GM12878 (cell line): ENCODE data around the gene RCOR1. TPM values are rescaled to one million over a fixed set of nuclear protein-coding genes. Genes with fewer than 3 reads are reported as not detected.

Experiments used
- ATAC-seq: fragments of 200-7000 bp; cut with Tn5 transposase; 3 replicates; pipeline ENCODE4 v1.9.1; 2020; ENCODE audit warnings: mild to moderate bottlenecking, moderate library complexity
- BruUV-seq: library from RNA; stranded (reverse); fragments of 400-500 nt; replicated peaks from 2 replicates; lab custom pipeline; 2021; lab: Mats Ljungman, UMichigan
- CTCF ChIA-PET: fragments of 300-600 bp; sonication (Branson Sonifier 250); formaldehyde crosslinking; extraction: SDS; loops from one replicate; lab custom pipeline; 2021; ENCODE audit warnings: inconsistent platforms; lab: Yijun Ruan, JAX
- POLR2A ChIA-PET: fragments of 350-600 bp; formaldehyde crosslinking; extraction: SDS; loops from one replicate; lab custom pipeline; 2021; ENCODE audit warnings: inconsistent platforms; lab: Charles Lee
- RAD21 ChIA-PET: fragments of 300-600 bp; sonication (Branson Sonifier 250); formaldehyde crosslinking; loops from one replicate; lab custom pipeline; 2023; ENCODE audit warnings: antibody characterized with exemption; ENCODE audit not compliant: unreplicated experiment; lab: Charles Lee
- SMC1A ChIA-PET: fragments of 300-600 bp; sonication (Branson Sonifier 250); formaldehyde crosslinking; loops from one replicate; lab custom pipeline; 2023; ENCODE audit not compliant: unreplicated experiment, uncharacterized antibody; lab: Charles Lee
- DNase-seq: peaks from one replicate; pipeline ENCODE4 v3.0.0-alpha.2; 2011; ENCODE audit warnings: low read depth, low spot score
- FAIRE-seq: peaks from 3 replicates; lab custom pipeline; 2011; peaks lifted over from hg19 to GRCh38; lab: Jason Lieb, UNC
- H2AFZ ChIP-seq: 2 replicates; pipeline ENCODE4 v1.6.0; 2011; ENCODE audit warnings: low read depth, low read length, control low read depth; ENCODE audit not compliant: control insufficient read depth
- H3K27ac ChIP-seq: 2 replicates; pipeline ENCODE4 v1.5.1; 2011; ENCODE audit warnings: control low read depth; ENCODE audit not compliant: control insufficient read depth, insufficient read depth
- H3K27me3 ChIP-seq, 2 experiments: replicated peaks in 1 of 2; 2 replicates each; pipeline versions ENCODE4 v1.6.0 to v1.6.1; 2011; ENCODE audit warnings: low read length in 1 of 2; ENCODE audit not compliant: control insufficient read depth in 2 of 2, insufficient read depth in 2 of 2
- H3K36me3 ChIP-seq, 2 experiments: 2 replicates each; pipeline ENCODE4 v1.5.1; 2011; ENCODE audit warnings: low read length in 1 of 2; ENCODE audit not compliant: control insufficient read depth in 2 of 2, insufficient read depth in 2 of 2
- H3K4me1 ChIP-seq: 2 replicates; pipeline ENCODE4 v1.6.1; 2011; ENCODE audit warnings: mild to moderate bottlenecking, low read length, moderate library complexity, mixed read lengths; ENCODE audit not compliant: control insufficient read depth, insufficient read depth
- H3K4me2 ChIP-seq: 2 replicates; pipeline ENCODE4 v1.6.0; 2011; ENCODE audit warnings: control low read depth; ENCODE audit not compliant: control insufficient read depth, insufficient read depth
- H3K4me3 ChIP-seq: fragments of 200-600 bp; sonication (generic); 2 replicates; pipeline ENCODE4 v1.5.1; 2016
- H3K79me2 ChIP-seq: 2 replicates; pipeline ENCODE4 v1.6.0; 2011; ENCODE audit warnings: low read length; ENCODE audit not compliant: control insufficient read depth, insufficient read depth
- H3K9ac ChIP-seq: 2 replicates; pipeline ENCODE4 v1.8.0; 2011; ENCODE audit warnings: low read length, control low read depth, mixed read lengths; ENCODE audit not compliant: control insufficient read depth, insufficient read depth
- H3K9me3 ChIP-seq: replicated peaks from 3 replicates; pipeline ENCODE4 v1.5.1; 2011; ENCODE audit warnings: mild to moderate bottlenecking, low read length; ENCODE audit not compliant: control insufficient read depth, insufficient read depth
- H4K20me1 ChIP-seq: 2 replicates; pipeline ENCODE4 v1.6.0; 2011; ENCODE audit not compliant: control insufficient read depth, insufficient read depth
- CEBPZ ChIP-seq: fragments of 150-350 bp; IDR thresholded peaks from 2 replicates; pipeline ENCODE4 v1.6.1; 2016; ENCODE audit warnings: low read depth, low read length
- WGBS: methylation state at CpG from one replicate; pipeline ENCODE4 v1.1.6; 2016; ENCODE audit warnings: low lambda C conversion rate; ENCODE audit not compliant: insufficient replicate concordance, insufficient coverage; ENCODE audit errors: missing lambda C conversion rate; 5-methylcytosine and 5-hydroxymethylcytosine counted together
- in situ Hi-C: fragments of 300-500 bp; cut with MboI; formaldehyde crosslinking; loops from 9 replicates; pipeline ENCODE4 v1.14.3; 2018; ENCODE audit warnings: mixed read lengths
- intact Hi-C: fragments of 100-400 bp; cut with micrococcal nuclease; formaldehyde crosslinking; loops from one replicate; pipeline ENCODE4 v1.14.2; 2022; ENCODE audit not compliant: unreplicated experiment
- polyA plus RNA-seq, 11 experiments: library from polyadenylated mRNA; depleted of rRNA in 4 of 11; unstranded in 6 of 11; stranded (reverse) in 5 of 11; fragments of >200 nt; fragmentation: Nextera tagmentation in 4 of 11; fragmentation: Illumina TruSeq in 1 of 11; extraction: Ambion mirVana in 4 of 11; extraction: Trizol in 1 of 11; gene quantifications; 1 replicate in 1 of 11; 2 replicates in 10 of 11; pipeline versions ENCODE4 v1.2.1 to v1.2.3, GENCODE V29; 2011 to 2016; ENCODE audit warnings: inconsistent platforms in 2 of 11, missing spikeins in 2 of 11, low read depth in 1 of 11
- total RNA-seq, 4 experiments: library from RNA; depleted of rRNA in 3 of 4; stranded (reverse); fragments of >200 nt in 3 of 4; fragmentation: Illumina TruSeq in 1 of 4; extraction: Trizol in 1 of 4; gene quantifications; 2 replicates each; pipeline versions ENCODE4 v1.2.1 to v1.2.3, GENCODE V29; 2013 to 2021

RCOR1 gene
- total and polyA plus RNA-seq, 10 of the 15 experiments (the other 5 are each of a cell fraction or from before 2014, with no cell fraction given), result 1.6 to 12.2 (median 4.4) TPM

DNA sequence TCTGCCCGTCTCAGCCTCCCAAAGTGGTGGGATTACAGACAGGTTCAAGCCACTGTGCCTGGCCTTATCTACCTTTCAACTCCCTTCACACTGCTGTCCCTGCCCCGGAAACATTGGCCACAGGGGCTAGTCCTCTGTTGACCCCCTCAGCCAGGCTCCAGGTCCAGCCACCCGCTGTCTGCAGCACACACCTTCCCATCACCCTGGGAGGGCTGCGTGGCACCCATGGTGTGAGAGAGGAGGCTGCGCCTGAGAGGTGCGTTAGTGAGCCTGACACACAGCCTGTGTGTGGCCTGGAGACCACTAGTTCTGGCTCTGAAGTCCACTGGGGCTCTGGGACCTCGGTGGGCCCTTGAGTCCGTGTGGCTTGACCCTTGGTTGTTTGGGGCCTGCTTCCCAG, 156.4 kb downstream of the RCOR1 start:
- Histone ChIP-seq H2AFZ (no peak overlapping the region), H3K27ac (no peak overlapping the region), H3K4me3 (no peak overlapping the region), H3K27me3 (no peaks in the 10 kb centered on the region), H3K9ac (no peak overlapping the region), H3K9me3 (no peaks in the 10 kb centered on the region), H3K4me1 (peaks cover 10% of the 10 kb centered on the region), H4K20me1 (no peaks in the 10 kb centered on the region), H3K36me3 (no peaks in the 10 kb centered on the region; a peak in 2 of 4 replicates), H3K4me2 (no peak overlapping the region), H3K79me2 (no peaks in the 10 kb centered on the region)
- intact Hi-C loops, result no loop called here
- CTCF ChIA-PET, result interaction anchor here (0.7 kb wide), 1 partner anchor 108 kb away, joined by 3 read pairs; no protein-coding TSS in a partner anchor
- RAD21 ChIA-PET, result no interaction called here
- BruUV-seq, result no TSS peak
- in situ Hi-C loops, result no loop called here
- DNase-seq (no peak), ATAC-seq (no peak), FAIRE-seq (no peak)
- POLR2A ChIA-PET, result no interaction called here
- no peak for TF ChIP-seq CEBPZ
- SMC1A ChIA-PET, result interaction anchor here (0.9 kb wide), 1 partner anchor 11 kb away, joined by 3 read pairs; no protein-coding TSS in a partner anchor
- WGBS, result 74% methylated on average over 8 of the region's 8 CpGs
